GM06990 (cell line): ENCODE data around the gene ARHGAP4.
A peak's percentile ranks its signal among the peaks of the same experiment; 100 is the strongest.

Experiments
- DNase-seq: peaks from one replicate; pipeline ENCODE4 v3.0.0-alpha.2; 2011; ENCODE audit not compliant: insufficient read length; ENCODE audit errors: extremely low read depth
- H3K27me3 ChIP-seq: replicated peaks from 2 replicates; pipeline ENCODE4 v1.6.0; 2011; ENCODE audit warnings: low read length; ENCODE audit not compliant: control insufficient read depth, insufficient read depth
- H3K36me3 ChIP-seq: 2 replicates; pipeline ENCODE4 v1.5.1; 2011; ENCODE audit warnings: low read length; ENCODE audit not compliant: control insufficient read depth, insufficient read depth
- H3K4me3 ChIP-seq: replicated peaks from 2 replicates; pipeline ENCODE4 v1.5.1; 2011; ENCODE audit warnings: low read depth, mild to moderate bottlenecking, control low read depth, low read length
- CTCF ChIP-seq: IDR thresholded peaks from 2 replicates; pipeline ENCODE4 v1.5.1; 2011; ENCODE audit warnings: low read length, control low read depth, mild to moderate bottlenecking, inconsistent platforms; ENCODE audit not compliant: insufficient read depth, poor library complexity, severe bottlenecking

ARHGAP4 gene

GRCh38 chrX:153928846-153929245 lies 2.8 kb upstream of the ARHGAP4 start:
- H3K36me3 ChIP-seq = peaks cover 4% of the 10 kb centered on the region
- no peaks in the 10 kb centered on the region for H3K27me3 ChIP-seq
- DNase-seq = no peak
- no peak for TF ChIP-seq CTCF
- peak overlapping the region; percentile 53 for H3K4me3 ChIP-seq

- Histone ChIP-seq H3K36me3 (peaks cover 4% of the 10 kb centered on the region), H3K4me3 (peak overlapping the region; percentile 79), H3K27me3 (no peaks in the 10 kb centered on the region)
- DNase-seq = peak; percentile 100
- peak; percentile 17 for TF ChIP-seq CTCF
Measured at GRCh38 chrX:153927922-153928760, 2.1 kb upstream of the ARHGAP4 start.

- Histone ChIP-seq H3K36me3 (peaks cover 4% of the 10 kb centered on the region), H3K4me3 (peak overlapping the region; percentile 79), H3K27me3 (no peaks in the 10 kb centered on the region)
- TF ChIP-seq CTCF = no peak
- DNase-seq = no peak
Measured at GRCh38 chrX:153927672-153927921, 1.5 kb upstream of the ARHGAP4 start.

GRCh38 chrX:153926858-153927671 lies 1.0 kb upstream of the ARHGAP4 start:
- Histone ChIP-seq H3K4me3 (peak overlapping the region; percentile 79), H3K27me3 (no peaks in the 10 kb centered on the region), H3K36me3 (peaks cover 4% of the 10 kb centered on the region)
- DNase-seq = peak; percentile 84
- TF ChIP-seq CTCF = peak; percentile 6

- peaks cover 2% of the 10 kb centered on the region for H3K36me3 ChIP-seq
- TF ChIP-seq CTCF = no peak
- no peak for DNase-seq
- H3K4me3 ChIP-seq = peak overlapping the region; percentile 79
- no peaks in the 10 kb centered on the region for H3K27me3 ChIP-seq
Measured at GRCh38 chrX:153926552-153926857, 441 bp upstream of the ARHGAP4 start.
